Measurements from ENCODE around the gene KIF5A. TPM values are rescaled to one million over a fixed set of nuclear protein-coding genes. Genes with fewer than 3 reads are reported as not detected.

Gene KIF5A
- total and polyA plus RNA-seq, 2 of the 13 experiments (the other 11 are each of a cell fraction or from before 2014, with no cell fraction given) = 1.6 to 11.9 TPM

DNA sequence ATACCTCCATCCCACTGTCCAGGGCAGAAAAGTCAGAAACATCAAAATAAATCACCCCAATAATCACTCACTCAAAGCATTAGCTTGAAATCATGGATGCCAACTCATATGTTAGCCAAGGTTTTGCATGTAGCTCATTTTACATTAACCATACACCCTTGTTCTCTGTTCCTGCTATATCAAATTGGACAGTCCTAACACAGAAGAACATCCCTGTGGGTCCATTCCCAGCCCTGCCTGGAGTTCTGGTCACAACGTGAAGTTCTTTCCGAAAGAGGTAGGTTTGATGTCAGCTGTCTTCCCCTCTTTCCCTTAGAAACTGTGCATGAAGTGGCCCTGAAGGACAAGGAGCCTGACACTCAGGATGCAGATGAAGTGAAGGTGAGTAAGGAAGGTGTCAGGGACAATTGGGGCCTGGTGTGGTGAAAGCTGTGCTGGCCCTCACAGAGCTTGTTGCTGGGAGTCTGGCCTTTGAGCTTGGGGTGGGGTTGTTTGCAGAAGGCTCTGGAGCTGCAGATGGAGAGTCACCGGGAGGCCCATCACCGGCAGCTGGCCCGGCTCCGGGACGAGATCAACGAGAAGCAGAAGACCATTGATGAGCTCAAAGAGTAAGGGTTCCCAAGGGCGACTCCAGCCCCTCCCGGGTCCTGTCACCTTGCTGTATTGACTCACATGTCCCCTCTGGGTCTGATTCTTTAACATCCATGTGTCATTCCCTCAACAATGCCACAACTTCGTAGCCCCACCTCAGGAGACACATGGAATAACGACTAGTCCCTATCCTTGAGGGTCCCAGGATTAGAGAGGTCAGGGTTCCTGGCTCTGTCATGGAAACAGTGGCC lies 26.1 kb downstream of the KIF5A start (continued):
- TF ChIP-seq ZNF282 (IDR thresholded peaks at IDR 0.05; ENCODE audit: partially characterized antibody) (no peak), SNAI1 (CRISPR knock-in tag; IDR thresholded peaks at IDR 0.05; ENCODE audit: borderline replicate concordance) (no peak), ZNF331 (CRISPR knock-in tag; IDR thresholded peaks at IDR 0.05) (peak; percentile 68; the same call in 1 of the 2 replicates), ZNF773 (CRISPR knock-in tag; IDR thresholded peaks at IDR 0.05; ENCODE audit: borderline replicate concordance) (no peak), ZNF256 (CRISPR knock-in tag; conservative IDR thresholded peaks at IDR 0.05) (no peak), ZNF264 (CRISPR knock-in tag; IDR thresholded peaks at IDR 0.05) (peak; percentile 64; the same call in 1 of the 2 replicates), ZNF782 (CRISPR knock-in tag; IDR thresholded peaks at IDR 0.05; ENCODE audit: borderline replicate concordance) (no peak), YEATS4 (CRISPR knock-in tag; IDR thresholded peaks at IDR 0.05; ENCODE audit: borderline replicate concordance) (peak; percentile 69; the same call in 1 of the 2 replicates), REXO4 (CRISPR knock-in tag; IDR thresholded peaks at IDR 0.05; ENCODE audit: borderline replicate concordance) (no peak), KAT8 (CRISPR knock-in tag; IDR thresholded peaks at IDR 0.05) (peak; percentile 34; the same call in 1 of the 2 replicates), HDAC2 (CRISPR knock-in tag; IDR thresholded peaks at IDR 0.05) (peak; percentile 73; the same call in 1 of the 2 replicates), NCOA5 (CRISPR knock-in tag; IDR thresholded peaks at IDR 0.05) (no peak)
- TF ChIP-seq, protein P1, sequence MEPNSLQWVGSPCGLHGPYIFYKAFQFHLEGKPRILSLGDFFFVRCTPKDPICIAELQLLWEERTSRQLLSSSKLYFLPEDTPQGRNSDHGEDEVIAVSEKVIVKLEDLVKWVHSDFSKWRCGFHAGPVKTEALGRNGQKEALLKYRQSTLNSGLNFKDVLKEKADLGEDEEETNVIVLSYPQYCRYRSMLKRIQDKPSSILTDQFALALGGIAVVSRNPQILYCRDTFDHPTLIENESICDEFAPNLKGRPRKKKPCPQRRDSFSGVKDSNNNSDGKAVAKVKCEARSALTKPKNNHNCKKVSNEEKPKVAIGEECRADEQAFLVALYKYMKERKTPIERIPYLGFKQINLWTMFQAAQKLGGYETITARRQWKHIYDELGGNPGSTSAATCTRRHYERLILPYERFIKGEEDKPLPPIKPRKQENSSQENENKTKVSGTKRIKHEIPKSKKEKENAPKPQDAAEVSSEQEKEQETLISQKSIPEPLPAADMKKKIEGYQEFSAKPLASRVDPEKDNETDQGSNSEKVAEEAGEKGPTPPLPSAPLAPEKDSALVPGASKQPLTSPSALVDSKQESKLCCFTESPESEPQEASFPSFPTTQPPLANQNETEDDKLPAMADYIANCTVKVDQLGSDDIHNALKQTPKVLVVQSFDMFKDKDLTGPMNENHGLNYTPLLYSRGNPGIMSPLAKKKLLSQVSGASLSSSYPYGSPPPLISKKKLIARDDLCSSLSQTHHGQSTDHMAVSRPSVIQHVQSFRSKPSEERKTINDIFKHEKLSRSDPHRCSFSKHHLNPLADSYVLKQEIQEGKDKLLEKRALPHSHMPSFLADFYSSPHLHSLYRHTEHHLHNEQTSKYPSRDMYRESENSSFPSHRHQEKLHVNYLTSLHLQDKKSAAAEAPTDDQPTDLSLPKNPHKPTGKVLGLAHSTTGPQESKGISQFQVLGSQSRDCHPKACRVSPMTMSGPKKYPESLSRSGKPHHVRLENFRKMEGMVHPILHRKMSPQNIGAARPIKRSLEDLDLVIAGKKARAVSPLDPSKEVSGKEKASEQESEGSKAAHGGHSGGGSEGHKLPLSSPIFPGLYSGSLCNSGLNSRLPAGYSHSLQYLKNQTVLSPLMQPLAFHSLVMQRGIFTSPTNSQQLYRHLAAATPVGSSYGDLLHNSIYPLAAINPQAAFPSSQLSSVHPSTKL (CRISPR knock-in tag; IDR thresholded peaks at IDR 0.05) = peak; percentile 75; the same call in 1 of the 2 replicates
- TF ChIP-seq, protein P2, sequence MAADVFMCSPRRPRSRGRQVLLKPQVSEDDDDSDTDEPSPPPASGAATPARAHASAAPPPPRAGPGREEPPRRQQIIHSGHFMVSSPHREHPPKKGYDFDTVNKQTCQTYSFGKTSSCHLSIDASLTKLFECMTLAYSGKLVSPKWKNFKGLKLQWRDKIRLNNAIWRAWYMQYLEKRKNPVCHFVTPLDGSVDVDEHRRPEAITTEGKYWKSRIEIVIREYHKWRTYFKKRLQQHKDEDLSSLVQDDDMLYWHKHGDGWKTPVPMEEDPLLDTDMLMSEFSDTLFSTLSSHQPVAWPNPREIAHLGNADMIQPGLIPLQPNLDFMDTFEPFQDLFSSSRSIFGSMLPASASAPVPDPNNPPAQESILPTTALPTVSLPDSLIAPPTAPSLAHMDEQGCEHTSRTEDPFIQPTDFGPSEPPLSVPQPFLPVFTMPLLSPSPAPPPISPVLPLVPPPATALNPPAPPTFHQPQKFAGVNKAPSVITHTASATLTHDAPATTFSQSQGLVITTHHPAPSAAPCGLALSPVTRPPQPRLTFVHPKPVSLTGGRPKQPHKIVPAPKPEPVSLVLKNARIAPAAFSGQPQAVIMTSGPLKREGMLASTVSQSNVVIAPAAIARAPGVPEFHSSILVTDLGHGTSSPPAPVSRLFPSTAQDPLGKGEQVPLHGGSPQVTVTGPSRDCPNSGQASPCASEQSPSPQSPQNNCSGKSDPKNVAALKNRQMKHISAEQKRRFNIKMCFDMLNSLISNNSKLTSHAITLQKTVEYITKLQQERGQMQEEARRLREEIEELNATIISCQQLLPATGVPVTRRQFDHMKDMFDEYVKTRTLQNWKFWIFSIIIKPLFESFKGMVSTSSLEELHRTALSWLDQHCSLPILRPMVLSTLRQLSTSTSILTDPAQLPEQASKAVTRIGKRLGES (CRISPR knock-in tag; IDR thresholded peaks at IDR 0.05; ENCODE audit: borderline replicate concordance) = no peak
